ENCODE data around the gene CHRNE. TPM values are rescaled to one million over a fixed set of nuclear protein-coding genes. Genes with fewer than 3 reads are reported as not detected.

CHRNE gene
- total and polyA plus RNA-seq, 2 of the 13 experiments (the other 11 are each of a cell fraction or from before 2014, with no cell fraction given) = 0.53 to 0.59 TPM

DNA sequence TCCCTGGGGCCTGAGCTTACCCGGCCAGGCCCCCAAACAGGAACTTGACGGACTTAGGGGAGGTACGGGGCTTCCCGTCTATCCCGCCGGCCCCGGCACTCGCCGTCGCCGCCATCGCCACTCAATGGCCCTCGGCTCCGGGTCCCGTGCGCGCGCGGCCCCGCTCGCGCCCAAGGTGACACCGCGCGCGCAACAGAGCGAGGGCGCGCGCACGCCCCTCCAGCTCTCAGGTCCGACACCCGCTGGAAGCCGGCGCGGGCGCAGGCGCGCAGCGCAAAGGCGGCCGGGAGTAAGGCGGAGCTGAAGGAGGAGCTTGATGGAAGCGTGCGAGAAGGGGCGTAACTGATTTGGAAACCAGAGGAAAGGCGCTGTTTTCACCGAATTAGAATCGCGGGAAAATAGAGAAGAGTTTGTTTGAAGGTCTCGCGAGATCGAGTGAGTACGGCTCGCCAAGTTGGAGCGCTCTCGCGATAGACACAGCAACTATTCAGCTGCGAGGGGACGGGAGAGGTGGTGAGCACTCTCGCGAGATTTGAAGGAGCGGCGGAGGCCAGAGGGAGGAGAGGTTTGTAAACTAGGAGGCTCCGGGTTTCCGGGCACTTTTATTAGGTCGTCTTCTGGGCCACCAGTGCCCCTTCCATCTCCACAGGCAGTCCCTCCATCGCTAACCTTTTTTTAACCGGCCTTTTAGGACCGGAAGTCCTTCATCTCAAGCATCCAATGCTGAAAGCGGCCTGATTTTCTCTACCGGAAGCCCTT lies 37.1 kb upstream of the CHRNE start, which contains the start of the genes RNF167 and SLC25A11 (continued):
- TF ChIP-seq, protein P1, sequence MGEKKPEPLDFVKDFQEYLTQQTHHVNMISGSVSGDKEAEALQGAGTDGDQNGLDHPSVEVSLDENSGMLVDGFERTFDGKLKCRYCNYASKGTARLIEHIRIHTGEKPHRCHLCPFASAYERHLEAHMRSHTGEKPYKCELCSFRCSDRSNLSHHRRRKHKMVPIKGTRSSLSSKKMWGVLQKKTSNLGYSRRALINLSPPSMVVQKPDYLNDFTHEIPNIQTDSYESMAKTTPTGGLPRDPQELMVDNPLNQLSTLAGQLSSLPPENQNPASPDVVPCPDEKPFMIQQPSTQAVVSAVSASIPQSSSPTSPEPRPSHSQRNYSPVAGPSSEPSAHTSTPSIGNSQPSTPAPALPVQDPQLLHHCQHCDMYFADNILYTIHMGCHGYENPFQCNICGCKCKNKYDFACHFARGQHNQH (CRISPR knock-in tag; IDR thresholded peaks at IDR 0.05) = peak; percentile 52
- TF ChIP-seq PHF20 (CRISPR knock-in tag; IDR thresholded peaks at IDR 0.05) = peak; percentile 69; the same call in 1 of the 2 replicates
- TF ChIP-seq MED1 (CRISPR knock-in tag; IDR thresholded peaks at IDR 0.05) = peak; percentile 44; the same call in 1 of the 2 replicates
- TF ChIP-seq, protein P2, sequence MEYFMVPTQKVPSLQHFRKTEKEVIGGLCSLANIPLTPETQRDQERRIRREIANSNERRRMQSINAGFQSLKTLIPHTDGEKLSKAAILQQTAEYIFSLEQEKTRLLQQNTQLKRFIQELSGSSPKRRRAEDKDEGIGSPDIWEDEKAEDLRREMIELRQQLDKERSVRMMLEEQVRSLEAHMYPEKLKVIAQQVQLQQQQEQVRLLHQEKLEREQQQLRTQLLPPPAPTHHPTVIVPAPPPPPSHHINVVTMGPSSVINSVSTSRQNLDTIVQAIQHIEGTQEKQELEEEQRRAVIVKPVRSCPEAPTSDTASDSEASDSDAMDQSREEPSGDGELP (IDR thresholded peaks at IDR 0.05; ENCODE audit: borderline replicate concordance, low read depth) = peak; percentile 54; the same call in 1 of the 2 replicates
- no peak for TF ChIP-seq ZNF30 (CRISPR knock-in tag; IDR thresholded peaks at IDR 0.05)
- TF ChIP-seq FOSL2 (CRISPR knock-in tag; IDR thresholded peaks at IDR 0.05) = no peak
- no peak for TF ChIP-seq ZNF383 (CRISPR knock-in tag; IDR thresholded peaks at IDR 0.05; ENCODE audit: borderline replicate concordance)
- TF ChIP-seq SMYD3 (CRISPR knock-in tag; IDR thresholded peaks at IDR 0.05) = no peak
- no peak for TF ChIP-seq ZNF83 (CRISPR knock-in tag; IDR thresholded peaks at IDR 0.05; ENCODE audit: borderline replicate concordance)
- TF ChIP-seq RXRA (CRISPR knock-in tag; IDR thresholded peaks at IDR 0.05) = no peak
- peak; percentile 74 for TF ChIP-seq TAF1 (CRISPR knock-in tag; IDR thresholded peaks at IDR 0.05)
- TF ChIP-seq PITX1 (CRISPR knock-in tag; IDR thresholded peaks at IDR 0.05) = 0 out of 2 replicates have a peak, but pooled peaks have one; percentile 14
- no peak for TF ChIP-seq ZNF615 (CRISPR knock-in tag; IDR thresholded peaks at IDR 0.05; ENCODE audit: borderline replicate concordance)
- TF ChIP-seq ARHGAP35 (CRISPR knock-in tag; IDR thresholded peaks at IDR 0.05; ENCODE audit: borderline replicate concordance) = no peak
- TF ChIP-seq ZNF136 (CRISPR knock-in tag; IDR thresholded peaks at IDR 0.05; ENCODE audit: low read depth) = no peak
- 0 out of 2 replicates have a peak, but pooled peaks have one; percentile 18 for TF ChIP-seq KDM5B (CRISPR knock-in tag; IDR thresholded peaks at IDR 0.05; ENCODE audit: borderline replicate concordance)
- peak; percentile 72; the same call in 1 of the 2 replicates for TF ChIP-seq FOXK1 (CRISPR knock-in tag; IDR thresholded peaks at IDR 0.05; ENCODE audit: borderline replicate concordance, low read depth)
- no peak for TF ChIP-seq NBN (conservative IDR thresholded peaks at IDR 0.05)
- TF ChIP-seq ZKSCAN1 (IDR thresholded peaks at IDR 0.05; ENCODE audit: low read length) = no peak
- no peak for TF ChIP-seq MIXL1 (CRISPR knock-in tag; IDR thresholded peaks at IDR 0.05)
- peak; percentile 71 for TF ChIP-seq HOXA3 (CRISPR knock-in tag; IDR thresholded peaks at IDR 0.05)
- no peak for TF ChIP-seq FOSL1 (CRISPR knock-in tag; IDR thresholded peaks at IDR 0.05; ENCODE audit: borderline replicate concordance)
- no peak for TF ChIP-seq ZNF460 (CRISPR knock-in tag; IDR thresholded peaks at IDR 0.05; ENCODE audit: borderline replicate concordance)
- TF ChIP-seq MTA1 (CRISPR knock-in tag; IDR thresholded peaks at IDR 0.05; ENCODE audit: borderline replicate concordance) = 0 out of 2 replicates have a peak, but pooled peaks have one; percentile 20
- peak; percentile 71 for TF ChIP-seq NFYB (CRISPR knock-in tag; IDR thresholded peaks at IDR 0.05)
